Transverse colon (tissue), 4 donors: ENCODE data around the gene CDHR3. TPM values are rescaled to one million over a fixed set of nuclear protein-coding genes. Genes with fewer than 3 reads are reported as not detected.

ENCODE experiments used
- DNase-seq: peaks from one replicate; pipeline ENCODE4 v3.0.0-alpha.2; 2019
- H3K27ac ChIP-seq, 4 donors: fragments of 200-600 bp; sonication (generic); 2 replicates each; pipeline ENCODE4 v1.5.1; 2016 to 2018; ENCODE audit warnings: inconsistent platforms in 4 of 4
- H3K27me3 ChIP-seq: fragments of 200-600 bp; sonication (generic); 2 replicates; pipeline ENCODE4 v1.5.1; 2017; ENCODE audit warnings: inconsistent platforms
- H3K36me3 ChIP-seq, 4 donors: fragments of 200-600 bp; sonication (generic); 2 replicates each; pipeline ENCODE4 v1.5.1; 2017 to 2019; ENCODE audit warnings: inconsistent platforms in 4 of 4
- H3K4me1 ChIP-seq, 4 donors: fragments of 200-600 bp; sonication (generic); 2 replicates each; pipeline ENCODE4 v1.5.1; 2017 to 2020; ENCODE audit warnings: inconsistent platforms in 4 of 4
- H3K4me3 ChIP-seq, 4 donors: fragments of 200-600 bp; sonication (generic); 1 replicate in 1 of 4; 2 replicates in 3 of 4; pipeline versions ENCODE4 v1.5.1 to v1.6.1; 2017 to 2019; ENCODE audit warnings: inconsistent platforms in 4 of 4
- H3K9me3 ChIP-seq, 2 donors: fragments of 200-600 bp; sonication (generic); 2 replicates each; pipeline ENCODE4 v1.5.1; 2017 to 2019; ENCODE audit warnings: inconsistent platforms in 2 of 2
- CTCF ChIP-seq, 5 experiments: fragments of 200-600 bp in 3 of 5; fragments of 450-650 bp in 2 of 5; sonication (generic) in 3 of 5; IDR thresholded peaks; 1 replicate in 2 of 5; 2 replicates in 3 of 5; pipeline ENCODE4 v1.5.1; 2016 to 2017; ENCODE audit warnings: antibody characterized with exemption in 5 of 5, inconsistent platforms in 3 of 5, mild to moderate bottlenecking in 2 of 5, moderate library complexity in 1 of 5
- EP300 ChIP-seq: sonication (generic); formaldehyde crosslinking; IDR thresholded peaks from one replicate; pipeline ENCODE4 v1.6.1; 2017; ENCODE audit warnings: antibody characterized with exemption, low read depth
- POLR2A ChIP-seq: fragments of 450-650 bp; IDR thresholded peaks from one replicate; pipeline ENCODE4 v1.6.1; 2016; ENCODE audit warnings: antibody characterized with exemption, mild to moderate bottlenecking, moderate library complexity
- POLR2AphosphoS5 ChIP-seq, 3 donors: sonication (generic); formaldehyde crosslinking; IDR thresholded peaks; one replicate each; pipeline ENCODE4 v1.6.1; 2016; ENCODE audit warnings: antibody characterized with exemption in 3 of 3
- WGBS, 2 donors: methylation state at CpG; one replicate each; pipeline ENCODE4 v1.1.5; 2018; ENCODE audit warnings: low coverage in 1 of 2; 5-methylcytosine and 5-hydroxymethylcytosine counted together
- in situ Hi-C, 4 donors: fragments of 200-750 bp; cut with MboI; loops; one replicate each; pipeline versions ENCODE4 v1.15.0 to v1.15.1; 2017; ENCODE audit warnings: low sequenced_read_pairs in 3 of 4, low pct_ligation_motif_present in 1 of 4, low pct_unique_long_range_greater_than_20kb in 1 of 4
- intact Hi-C: fragments of 100-400 bp; cut with DNase I; formaldehyde crosslinking; loops from one replicate; pipeline ENCODE4 v1.15.1; 2023; ENCODE audit warnings: low total_unique reads
- total RNA-seq, 4 donors: library from RNA; depleted of rRNA; stranded (reverse); fragments of >200 nt; gene quantifications; one replicate each; pipeline ENCODE4 v1.1.0, GENCODE V29; 2016

CDHR3 gene
- total RNA-seq, 4 donors from 2014 or later = 7.6 to 34.4 (median 29.1) TPM

GRCh38 chr7:106042196-106042611 lies 79.1 kb downstream of the CDHR3 start:
- H3K4me3 ChIP-seq = no peak overlapping the region
- DNase-seq = no peak
- intact Hi-C loops = loop anchor here (5.0 kb wide), 1 partner anchor 280 kb away; no protein-coding TSS in a partner anchor
- no peaks in the 10 kb centered on the region for H3K9me3 ChIP-seq
- TF ChIP-seq POLR2A (no peak), CTCF (IDR thresholded peaks at IDR 0.05) (no peak), EP300 (no peak), POLR2AphosphoS5 (IDR thresholded peaks at IDR 0.05) (no peak)
- H3K27ac ChIP-seq = no peak overlapping the region
- peaks cover 0 to 12% (median 6%) of the 10 kb centered on the region in 4 donors for H3K4me1 ChIP-seq
- no peaks in the 10 kb centered on the region for H3K27me3 ChIP-seq
- WGBS, 2 donors = 80 to 93% methylated on average over 1 to 4 of the region's 4 CpGs
- in situ Hi-C loops = loop anchor here (10.0 to 25.0 kb wide), 5 partner anchors 277 to 397 kb away; no protein-coding TSS in a partner anchor
- H3K36me3 ChIP-seq = no peaks in the 10 kb centered on the region

GRCh38 chr7:106045139-106045538 lies 82.1 kb downstream of the CDHR3 start:
- intact Hi-C loops (no loop called here), in situ Hi-C loops (loop anchor here (10.0 to 25.0 kb wide), 5 partner anchors 280 to 400 kb away; no protein-coding TSS in a partner anchor)
- 70% methylated on average over 2 of the region's 2 CpGs; no CpG with 5 or more reads in 1 of the 2 donors for WGBS, 2 donors
- H3K9me3 ChIP-seq = no peaks in the 10 kb centered on the region
- TF ChIP-seq CTCF (IDR thresholded peaks at IDR 0.05) (no peak), POLR2AphosphoS5 (IDR thresholded peaks at IDR 0.05) (no peak), POLR2A (no peak), EP300 (no peak)
- peaks cover 0 to 14% (median 6%) of the 10 kb centered on the region in 4 donors for H3K4me1 ChIP-seq
- H3K4me3 ChIP-seq = no peak overlapping the region
- H3K27ac ChIP-seq = no peak overlapping the region
- DNase-seq = no peak
- no peaks in the 10 kb centered on the region for H3K27me3 ChIP-seq
- no peaks in the 10 kb centered on the region for H3K36me3 ChIP-seq

- no peaks in the 10 kb centered on the region for H3K27me3 ChIP-seq
- no peak overlapping the region for H3K4me3 ChIP-seq
- no peaks in the 10 kb centered on the region for H3K36me3 ChIP-seq
- no peak for TF ChIP-seq POLR2AphosphoS5 (IDR thresholded peaks at IDR 0.05)
- no peak for TF ChIP-seq POLR2A
- TF ChIP-seq EP300 = no peak
- no peak for TF ChIP-seq CTCF (IDR thresholded peaks at IDR 0.05)
- H3K9me3 ChIP-seq = no peaks in the 10 kb centered on the region
- WGBS, 2 donors = 66 to 67% methylated on average over 1 of the region's 1 CpG
- H3K27ac ChIP-seq = no peak overlapping the region
- peaks cover 0 to 14% (median 6%) of the 10 kb centered on the region in 4 donors for H3K4me1 ChIP-seq
- DNase-seq = no peak
- intact Hi-C loops = no loop called here
- in situ Hi-C loops = loop anchor here (10.0 to 25.0 kb wide), 5 partner anchors 281 to 401 kb away; no protein-coding TSS in a partner anchor
Measured at GRCh38 chr7:106045586-106045985, 82.5 kb downstream of the CDHR3 start.

GRCh38 chr7:106047184-106047583 lies 84.1 kb downstream of the CDHR3 start:
- in situ Hi-C loops = loop anchor here (10.0 to 25.0 kb wide), 5 partner anchors 282 to 402 kb away; no protein-coding TSS in a partner anchor
- intact Hi-C loops = no loop called here
- Histone ChIP-seq H3K4me3 (no peak overlapping the region), H3K4me1 (peaks cover 0 to 9% (median 6%) of the 10 kb centered on the region in 4 donors), H3K9me3 (no peaks in the 10 kb centered on the region), H3K27ac (no peak overlapping the region), H3K27me3 (no peaks in the 10 kb centered on the region), H3K36me3 (no peaks in the 10 kb centered on the region)
- TF ChIP-seq POLR2AphosphoS5 (IDR thresholded peaks at IDR 0.05) (no peak), EP300 (no peak), POLR2A (no peak), CTCF (IDR thresholded peaks at IDR 0.05) (no peak)
- WGBS, 2 donors = 82% methylated on average over 5 of the region's 5 CpGs; no CpG with 5 or more reads in 1 of the 2 donors
- no peak for DNase-seq
